Measurements from ENCODE around the gene GMPPA.

- no peak for TF ChIP-seq POLR2A (IDR thresholded peaks at IDR 0.05; ENCODE audit: low read depth, low read length)
- TF ChIP-seq POLR2AphosphoS5 (IDR thresholded peaks at IDR 0.05; ENCODE audit: low read depth, low read length) = no peak
- no peak for TF ChIP-seq TAF1 (IDR thresholded peaks at IDR 0.05; ENCODE audit: borderline replicate concordance, low read depth, low read length)
These were observed 43.0 kb downstream of the GMPPA start for GRCh38 chr2:219541611-219542180.
